Measurements from ENCODE around the gene ERCC6L2.

The ERCC6L2 gene

GRCh38 chr9:96006961-96007360 is 131.5 kb downstream of the ERCC6L2 start:
- DNase-seq = no peak
- H3K36me3 ChIP-seq (ENCODE audit: control insufficient read depth in 4 of 4, insufficient read depth in 4 of 4, low read length in 3 of 4) = peaks cover 13 to 48% (median 25%) of the 10 kb centered on the region in 4 experiments
- no peak overlapping the region for H3K27ac ChIP-seq (ENCODE audit: insufficient read depth in 1 of 2, low read depth in 1 of 2, low read length in 2 of 2, poor library complexity in 1 of 2, severe bottlenecking in 2 of 2)
- H3K4me3 ChIP-seq (ENCODE audit: control insufficient read depth in 1 of 7, extremely low read depth in 1 of 7, insufficient read depth in 4 of 7, low read depth in 2 of 7, low read length in 6 of 7) = no peak overlapping the region
- peaks cover 0 to 9% (median 0%) of the 10 kb centered on the region in 4 experiments for H3K4me1 ChIP-seq (ENCODE audit: control extremely low read depth in 1 of 4, control insufficient read depth in 4 of 4, insufficient read depth in 4 of 4, low read length in 3 of 4)
- H3K27me3 ChIP-seq (replicated peaks in 2 of 5; ENCODE audit: control insufficient read depth in 4 of 5, insufficient read depth in 5 of 5, low read length in 4 of 5) = no peaks in the 10 kb centered on the region
- CTCF ChIA-PET = interaction anchor here (1.0 kb wide), 1 partner anchor 23 kb away, joined by 3 read pairs; no protein-coding TSS in a partner anchor
- POLR2A ChIA-PET = no interaction called here
- H3K9me3 ChIP-seq (ENCODE audit: control extremely low read depth in 1 of 5, control insufficient read depth in 4 of 5, insufficient read depth in 2 of 5, low read depth in 1 of 5, low read length in 4 of 5) = peaks cover 0 to 6% (median 0%) of the 10 kb centered on the region in 5 experiments

- Histone ChIP-seq H3K9me3 (ENCODE audit: control extremely low read depth in 1 of 5, control insufficient read depth in 4 of 5, insufficient read depth in 2 of 5, low read depth in 1 of 5, low read length in 4 of 5) (no peaks in the 10 kb centered on the region), H3K36me3 (ENCODE audit: control insufficient read depth in 4 of 4, insufficient read depth in 4 of 4, low read length in 3 of 4) (peaks cover 13 to 52% (median 27%) of the 10 kb centered on the region in 4 experiments), H3K4me1 (ENCODE audit: control extremely low read depth in 1 of 4, control insufficient read depth in 4 of 4, insufficient read depth in 4 of 4, low read length in 3 of 4) (peaks cover 0 to 9% (median 0%) of the 10 kb centered on the region in 4 experiments), H3K27me3 (replicated peaks in 2 of 5; ENCODE audit: control insufficient read depth in 4 of 5, insufficient read depth in 5 of 5, low read length in 4 of 5) (no peaks in the 10 kb centered on the region), H3K4me3 (ENCODE audit: control insufficient read depth in 1 of 7, extremely low read depth in 1 of 7, insufficient read depth in 4 of 7, low read depth in 2 of 7, low read length in 6 of 7) (no peak overlapping the region), H3K27ac (ENCODE audit: insufficient read depth in 1 of 2, low read depth in 1 of 2, low read length in 2 of 2, poor library complexity in 1 of 2, severe bottlenecking in 2 of 2) (no peak overlapping the region)
- CTCF ChIA-PET = interaction anchor here (1.1 kb wide), 1 partner anchor 40 kb away, joined by 3 read pairs; no protein-coding TSS in a partner anchor
- 98% methylated on average over 11 of the region's 12 CpGs for WGBS (ENCODE audit: insufficient coverage)
- DNase-seq = no peak
- POLR2A ChIA-PET = no interaction called here
Observed at GRCh38 chr9:96008502-96009222, 133.2 kb downstream of the ERCC6L2 start.

GRCh38 chr9:96009223-96009602 is 133.7 kb downstream of the ERCC6L2 start:
- ChIA-PET POLR2A (no interaction called here), CTCF (interaction anchor here (1.1 to 1.2 kb wide), 2 partner anchors 10 to 39 kb away, joined by 3 read pairs; no protein-coding TSS in a partner anchor)
- H3K36me3 ChIP-seq (ENCODE audit: control insufficient read depth in 4 of 4, insufficient read depth in 4 of 4, low read length in 3 of 4) = peaks cover 13 to 56% (median 29%) of the 10 kb centered on the region in 4 experiments
- H3K27me3 ChIP-seq (replicated peaks in 2 of 5; ENCODE audit: control insufficient read depth in 4 of 5, insufficient read depth in 5 of 5, low read length in 4 of 5) = no peaks in the 10 kb centered on the region
- WGBS (ENCODE audit: insufficient coverage) = 100% methylated on average over 1 of the region's 2 CpGs
- H3K9me3 ChIP-seq (ENCODE audit: control extremely low read depth in 1 of 5, control insufficient read depth in 4 of 5, insufficient read depth in 2 of 5, low read depth in 1 of 5, low read length in 4 of 5) = no peaks in the 10 kb centered on the region
- DNase-seq = no peak
- peaks cover 0 to 9% (median 0%) of the 10 kb centered on the region in 4 experiments for H3K4me1 ChIP-seq (ENCODE audit: control extremely low read depth in 1 of 4, control insufficient read depth in 4 of 4, insufficient read depth in 4 of 4, low read length in 3 of 4)
- H3K4me3 ChIP-seq (ENCODE audit: control insufficient read depth in 1 of 7, extremely low read depth in 1 of 7, insufficient read depth in 4 of 7, low read depth in 2 of 7, low read length in 6 of 7) = no peak overlapping the region
- no peak overlapping the region for H3K27ac ChIP-seq (ENCODE audit: insufficient read depth in 1 of 2, low read depth in 1 of 2, low read length in 2 of 2, poor library complexity in 1 of 2, severe bottlenecking in 2 of 2)

- POLR2A ChIA-PET = no interaction called here
Observed at GRCh38 chr9:96009690-96010472, 134.4 kb downstream of the ERCC6L2 start.

GRCh38 chr9:96014078-96014477 is 138.6 kb downstream of the ERCC6L2 start:
- H3K27me3 ChIP-seq (replicated peaks in 2 of 5; ENCODE audit: control insufficient read depth in 4 of 5, insufficient read depth in 5 of 5, low read length in 4 of 5) = peaks cover 0 to under 1% (median 0%) of the 10 kb centered on the region in 5 experiments
- no peaks in the 10 kb centered on the region for H3K9me3 ChIP-seq (ENCODE audit: control extremely low read depth in 1 of 5, control insufficient read depth in 4 of 5, insufficient read depth in 2 of 5, low read depth in 1 of 5, low read length in 4 of 5)
- H3K4me3 ChIP-seq (ENCODE audit: control insufficient read depth in 1 of 7, extremely low read depth in 1 of 7, insufficient read depth in 4 of 7, low read depth in 2 of 7, low read length in 6 of 7) = no peak overlapping the region
- ChIA-PET POLR2A (no interaction called here), CTCF (no interaction called here)
- peaks cover 0 to 40% (median 16%) of the 10 kb centered on the region in 4 experiments for H3K36me3 ChIP-seq (ENCODE audit: control insufficient read depth in 4 of 4, insufficient read depth in 4 of 4, low read length in 3 of 4)
- 97% methylated on average over 5 of the region's 6 CpGs for WGBS (ENCODE audit: insufficient coverage)
- no peak overlapping the region for H3K27ac ChIP-seq (ENCODE audit: insufficient read depth in 1 of 2, low read depth in 1 of 2, low read length in 2 of 2, poor library complexity in 1 of 2, severe bottlenecking in 2 of 2)
- peaks cover 0 to 9% (median 0%) of the 10 kb centered on the region in 4 experiments for H3K4me1 ChIP-seq (ENCODE audit: control extremely low read depth in 1 of 4, control insufficient read depth in 4 of 4, insufficient read depth in 4 of 4, low read length in 3 of 4)
- no peak for DNase-seq

More at GRCh38 chr9:96009690-96010472, 134.4 kb downstream of the ERCC6L2 start:
- DNase-seq = peak in 2 of 3 donors; percentile 20 to 33
- Histone ChIP-seq H3K27ac (ENCODE audit: insufficient read depth in 1 of 2, low read depth in 1 of 2, low read length in 2 of 2, poor library complexity in 1 of 2, severe bottlenecking in 2 of 2) (no peak overlapping the region), H3K4me1 (ENCODE audit: control extremely low read depth in 1 of 4, control insufficient read depth in 4 of 4, insufficient read depth in 4 of 4, low read length in 3 of 4) (peaks cover 0 to 9% (median 0%) of the 10 kb centered on the region in 4 experiments), H3K27me3 (replicated peaks in 2 of 5; ENCODE audit: control insufficient read depth in 4 of 5, insufficient read depth in 5 of 5, low read length in 4 of 5) (no peaks in the 10 kb centered on the region), H3K4me3 (ENCODE audit: control insufficient read depth in 1 of 7, extremely low read depth in 1 of 7, insufficient read depth in 4 of 7, low read depth in 2 of 7, low read length in 6 of 7) (no peak overlapping the region), H3K36me3 (ENCODE audit: control insufficient read depth in 4 of 4, insufficient read depth in 4 of 4, low read length in 3 of 4) (peaks cover 13 to 58% (median 29%) of the 10 kb centered on the region in 4 experiments), H3K9me3 (ENCODE audit: control extremely low read depth in 1 of 5, control insufficient read depth in 4 of 5, insufficient read depth in 2 of 5, low read depth in 1 of 5, low read length in 4 of 5) (no peaks in the 10 kb centered on the region)
- CTCF ChIA-PET = interaction anchor here (1.1 to 1.2 kb wide), 2 partner anchors 9 to 39 kb away, joined by 3 read pairs; no protein-coding TSS in a partner anchor
- 100% methylated on average over 2 of the region's 4 CpGs for WGBS (ENCODE audit: insufficient coverage)

- WGBS (ENCODE audit: insufficient coverage) = 100% methylated on average over 1 of the region's 3 CpGs
- peaks cover 0 to 25% (median 10%) of the 10 kb centered on the region in 4 experiments for H3K36me3 ChIP-seq (ENCODE audit: control insufficient read depth in 4 of 4, insufficient read depth in 4 of 4, low read length in 3 of 4)
- DNase-seq = no peak
- H3K4me1 ChIP-seq (ENCODE audit: control extremely low read depth in 1 of 4, control insufficient read depth in 4 of 4, insufficient read depth in 4 of 4, low read length in 3 of 4) = peaks cover 0 to 10% (median 8%) of the 10 kb centered on the region in 4 experiments
- no peak overlapping the region for H3K4me3 ChIP-seq (ENCODE audit: control insufficient read depth in 1 of 7, extremely low read depth in 1 of 7, insufficient read depth in 4 of 7, low read depth in 2 of 7, low read length in 6 of 7)
- no peaks in the 10 kb centered on the region for H3K9me3 ChIP-seq (ENCODE audit: control extremely low read depth in 1 of 5, control insufficient read depth in 4 of 5, insufficient read depth in 2 of 5, low read depth in 1 of 5, low read length in 4 of 5)
- H3K27ac ChIP-seq (ENCODE audit: insufficient read depth in 1 of 2, low read depth in 1 of 2, low read length in 2 of 2, poor library complexity in 1 of 2, severe bottlenecking in 2 of 2) = no peak overlapping the region
- peaks cover 0 to 19% (median 3%) of the 10 kb centered on the region in 5 experiments for H3K27me3 ChIP-seq (replicated peaks in 2 of 5; ENCODE audit: control insufficient read depth in 4 of 5, insufficient read depth in 5 of 5, low read length in 4 of 5)
- CTCF ChIA-PET = no interaction called here
- POLR2A ChIA-PET = no interaction called here
Observed at GRCh38 chr9:96015876-96016686, 140.6 kb downstream of the ERCC6L2 start.

All from common myeloid progenitor, CD34-positive (primary cell).